ENCODE results near the gene NRP1.

DNA sequence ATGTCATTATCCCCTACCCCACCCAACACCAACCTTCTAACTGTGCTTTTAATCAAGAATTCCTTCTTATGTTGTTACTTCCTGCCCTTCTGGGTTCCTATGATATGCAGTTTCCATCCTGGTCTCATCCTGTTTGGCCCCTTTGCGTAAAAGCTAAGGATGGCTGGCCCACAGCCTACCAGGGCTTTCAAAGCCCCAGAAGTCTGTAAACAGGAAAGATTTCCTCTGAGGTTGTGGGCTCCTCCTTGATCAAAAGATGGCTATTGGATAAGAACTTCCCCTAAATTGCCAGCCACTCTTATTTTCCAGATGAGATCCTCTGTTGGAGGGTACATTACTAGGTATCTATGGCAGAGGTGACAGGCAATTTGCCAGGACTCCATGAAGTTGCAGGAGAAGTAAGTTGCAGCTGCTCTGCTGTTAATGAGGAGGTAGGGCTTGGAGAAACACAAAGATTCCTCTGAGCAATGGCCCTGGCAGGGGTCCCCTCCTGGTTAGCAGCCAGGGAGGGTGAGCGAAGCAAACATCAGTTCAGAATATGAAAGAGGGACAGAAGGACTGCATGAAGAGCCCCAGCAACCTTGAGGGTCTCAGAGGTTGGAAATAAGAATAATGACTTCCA is 32.1 kb downstream of the NRP1 start:
- TF ChIP-seq, protein P1, sequence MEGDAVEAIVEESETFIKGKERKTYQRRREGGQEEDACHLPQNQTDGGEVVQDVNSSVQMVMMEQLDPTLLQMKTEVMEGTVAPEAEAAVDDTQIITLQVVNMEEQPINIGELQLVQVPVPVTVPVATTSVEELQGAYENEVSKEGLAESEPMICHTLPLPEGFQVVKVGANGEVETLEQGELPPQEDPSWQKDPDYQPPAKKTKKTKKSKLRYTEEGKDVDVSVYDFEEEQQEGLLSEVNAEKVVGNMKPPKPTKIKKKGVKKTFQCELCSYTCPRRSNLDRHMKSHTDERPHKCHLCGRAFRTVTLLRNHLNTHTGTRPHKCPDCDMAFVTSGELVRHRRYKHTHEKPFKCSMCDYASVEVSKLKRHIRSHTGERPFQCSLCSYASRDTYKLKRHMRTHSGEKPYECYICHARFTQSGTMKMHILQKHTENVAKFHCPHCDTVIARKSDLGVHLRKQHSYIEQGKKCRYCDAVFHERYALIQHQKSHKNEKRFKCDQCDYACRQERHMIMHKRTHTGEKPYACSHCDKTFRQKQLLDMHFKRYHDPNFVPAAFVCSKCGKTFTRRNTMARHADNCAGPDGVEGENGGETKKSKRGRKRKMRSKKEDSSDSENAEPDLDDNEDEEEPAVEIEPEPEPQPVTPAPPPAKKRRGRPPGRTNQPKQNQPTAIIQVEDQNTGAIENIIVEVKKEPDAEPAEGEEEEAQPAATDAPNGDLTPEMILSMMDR (IDR thresholded peaks at IDR 0.05; ENCODE audit: low read length), result no peak
- no peak for TF ChIP-seq EZH2 (optimal IDR thresholded peaks at IDR 0.05; ENCODE audit: low read depth, low read length)
